Measurements from ENCODE around the gene PHETA2. TPM values are rescaled to one million over a fixed set of nuclear protein-coding genes. Genes with fewer than 3 reads are reported as not detected.

PHETA2 gene
- total RNA-seq, 1 experiment from 2014 or later = 2.6 TPM

DNA sequence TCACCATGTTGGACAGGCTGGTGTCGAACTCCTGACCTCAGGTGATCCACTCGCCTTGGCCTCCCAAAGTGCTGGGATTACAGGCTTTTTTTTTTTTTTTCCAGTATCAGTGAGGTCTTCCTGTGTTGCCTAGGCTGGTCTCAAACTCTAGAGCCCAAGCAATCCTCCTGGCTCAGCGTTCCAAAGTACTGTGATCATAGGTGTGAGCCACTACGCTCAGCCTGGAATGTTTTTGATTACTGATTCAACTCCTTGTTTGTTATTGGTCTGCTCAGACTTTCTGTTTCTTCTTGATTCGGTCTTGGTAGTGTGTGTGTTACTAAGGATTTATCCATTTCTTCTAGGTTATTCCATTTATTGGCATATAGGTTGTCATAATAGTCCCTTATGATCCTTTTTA is 34.8 kb upstream of the PHETA2 start:
- DNase-seq = no peak
- TF ChIP-seq, protein P1, sequence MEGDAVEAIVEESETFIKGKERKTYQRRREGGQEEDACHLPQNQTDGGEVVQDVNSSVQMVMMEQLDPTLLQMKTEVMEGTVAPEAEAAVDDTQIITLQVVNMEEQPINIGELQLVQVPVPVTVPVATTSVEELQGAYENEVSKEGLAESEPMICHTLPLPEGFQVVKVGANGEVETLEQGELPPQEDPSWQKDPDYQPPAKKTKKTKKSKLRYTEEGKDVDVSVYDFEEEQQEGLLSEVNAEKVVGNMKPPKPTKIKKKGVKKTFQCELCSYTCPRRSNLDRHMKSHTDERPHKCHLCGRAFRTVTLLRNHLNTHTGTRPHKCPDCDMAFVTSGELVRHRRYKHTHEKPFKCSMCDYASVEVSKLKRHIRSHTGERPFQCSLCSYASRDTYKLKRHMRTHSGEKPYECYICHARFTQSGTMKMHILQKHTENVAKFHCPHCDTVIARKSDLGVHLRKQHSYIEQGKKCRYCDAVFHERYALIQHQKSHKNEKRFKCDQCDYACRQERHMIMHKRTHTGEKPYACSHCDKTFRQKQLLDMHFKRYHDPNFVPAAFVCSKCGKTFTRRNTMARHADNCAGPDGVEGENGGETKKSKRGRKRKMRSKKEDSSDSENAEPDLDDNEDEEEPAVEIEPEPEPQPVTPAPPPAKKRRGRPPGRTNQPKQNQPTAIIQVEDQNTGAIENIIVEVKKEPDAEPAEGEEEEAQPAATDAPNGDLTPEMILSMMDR (conservative IDR thresholded peaks at IDR 0.05) = no peak
- no peak overlapping the region for H3K23ac ChIP-seq (ENCODE audit: insufficient read length, low read depth, low read length)
- no peak overlapping the region for H3K14ac ChIP-seq (ENCODE audit: insufficient read depth, low read length)
- no peak overlapping the region for H3T11ph ChIP-seq (ENCODE audit: low read length)
- no peak overlapping the region for H4K91ac ChIP-seq (ENCODE audit: insufficient read length, low read depth, low read length)
- no peaks in the 10 kb centered on the region for H4K20me1 ChIP-seq (ENCODE audit: control insufficient read depth, insufficient read depth, insufficient read length)
- H3K79me2 ChIP-seq (ENCODE audit: insufficient read depth, low read length) = no peaks in the 10 kb centered on the region
- H3K18ac ChIP-seq (ENCODE audit: insufficient read length, low read depth, low read length) = no peak overlapping the region
- no peak overlapping the region for H3K4me2 ChIP-seq (ENCODE audit: insufficient read depth, insufficient read length, low read length)
- no peak overlapping the region for H3K4ac ChIP-seq (ENCODE audit: low read depth, low read length)
- no peak overlapping the region for H2BK120ac ChIP-seq (ENCODE audit: low read depth, low read length, poor library complexity, severe bottlenecking)
- H2BK5ac ChIP-seq (ENCODE audit: insufficient read length, low read length) = no peak overlapping the region
- no peaks in the 10 kb centered on the region for H3K79me1 ChIP-seq (ENCODE audit: insufficient read depth, low read depth, low read length, poor library complexity, severe bottlenecking)
- no CpG with 5 or more reads among the region's 5 CpGs for WGBS (ENCODE audit: extremely low coverage, insufficient read length, low lambda C conversion rate)
- Mint-ChIP-seq H3K4me1 (no peaks in the 10 kb centered on the region), H3K4me3 (no peak overlapping the region), H3K36me3 (ENCODE audit: insufficient read depth in 1 of 3, low read depth in 3 of 3) (peaks cover 3 to 4% (median 4%) of the 10 kb centered on the region in 3 experiments; a peak in 6 of 7 replicates), H3K9me3 (peaks cover 27 to 29% of the 10 kb centered on the region in 2 experiments), H3K27ac (no peak overlapping the region), H3K27me3 (ENCODE audit: low read depth) (peaks cover 34% of the 10 kb centered on the region)
- H3K23me2 ChIP-seq (ENCODE audit: insufficient read length, low read depth, low read length, poor library complexity, severe bottlenecking) = no peaks in the 10 kb centered on the region
- no peak overlapping the region for H2AK5ac ChIP-seq (ENCODE audit: insufficient read length, low read length)
- H4K8ac ChIP-seq (replicated peaks; ENCODE audit: insufficient read length, low read depth, low read length) = no peak overlapping the region
- H2BK12ac ChIP-seq (ENCODE audit: insufficient read length, low read depth, low read length) = no peak overlapping the region
- H3K27me3 ChIP-seq (ENCODE audit: insufficient read depth, low read length) = no peaks in the 10 kb centered on the region
- no peak overlapping the region for H3K27ac ChIP-seq (ENCODE audit: insufficient read length, low read depth, low read length)
- no peak overlapping the region for H3K56ac ChIP-seq (ENCODE audit: insufficient read length, low read depth, low read length)
- H3K9me3 ChIP-seq (ENCODE audit: control insufficient read depth, low read depth, low read length) = no peaks in the 10 kb centered on the region
- H2BK20ac ChIP-seq (ENCODE audit: low read depth, low read length, poor library complexity, severe bottlenecking) = no peak overlapping the region
- no peak overlapping the region for H2BK15ac ChIP-seq (ENCODE audit: low read depth, low read length)
- H2AFZ ChIP-seq (ENCODE audit: low read length) = no peak overlapping the region
- H3K4me1 ChIP-seq (ENCODE audit: insufficient read depth, low read length) = no peaks in the 10 kb centered on the region
- H3K9ac ChIP-seq (ENCODE audit: extremely low read depth, insufficient read length, low read length) = no peak overlapping the region
- no peak overlapping the region for H4K5ac ChIP-seq (ENCODE audit: insufficient read length, low read depth, low read length)

Measured in H9 (cell line).